Measurements from ENCODE around the gene ELK4. TPM values are rescaled to one million over a fixed set of nuclear protein-coding genes. Genes with fewer than 3 reads are reported as not detected.
A peak's percentile ranks its signal among the peaks of the same experiment; 100 is the strongest.

ELK4 gene
- total RNA-seq, 2 experiments from 2014 or later = 60.7 to 65.8 TPM

DNA sequence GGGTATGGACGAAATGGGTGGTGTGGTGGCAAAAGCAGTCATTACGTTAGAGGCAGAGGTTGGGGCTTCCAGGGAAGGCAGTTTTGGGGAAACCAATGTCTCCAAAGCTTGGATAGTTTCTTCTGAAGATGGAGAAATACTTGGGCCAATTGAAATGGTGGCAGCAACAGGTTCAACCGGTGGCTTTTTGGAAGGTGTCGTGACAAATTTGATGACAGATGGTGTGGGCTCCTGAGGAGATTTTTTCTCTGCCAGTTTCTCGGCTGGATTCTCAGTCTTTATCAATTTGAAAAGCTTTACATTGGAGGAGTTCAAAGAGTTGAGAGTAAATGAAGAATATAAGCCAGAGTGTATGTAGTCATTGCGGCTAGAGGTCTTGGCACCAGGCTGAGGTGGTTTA is 11.5 kb downstream of the ELK4 start:
- no peaks in the 10 kb centered on the region for H3K9me3 Mint-ChIP-seq
- no peak overlapping the region for H3K4me3 Mint-ChIP-seq
- no peak overlapping the region for H3K27ac Mint-ChIP-seq
- peaks cover 45% of the 10 kb centered on the region for H3K36me3 Mint-ChIP-seq
- ChIA-PET POLR2A (no interaction called here), CTCF (interaction anchor here (1.4 to 4.1 kb wide), 2 partner anchors 38 to 135 kb away, joined by 3 to 25 read pairs; no protein-coding TSS in a partner anchor)
- DNase-seq = no peak
- H3K27me3 Mint-ChIP-seq = no peaks in the 10 kb centered on the region
- H3K4me1 Mint-ChIP-seq (ENCODE audit: low read depth) = peaks cover 25% of the 10 kb centered on the region
- intact Hi-C loops (cut with micrococcal nuclease) = no loop called here

DNA sequence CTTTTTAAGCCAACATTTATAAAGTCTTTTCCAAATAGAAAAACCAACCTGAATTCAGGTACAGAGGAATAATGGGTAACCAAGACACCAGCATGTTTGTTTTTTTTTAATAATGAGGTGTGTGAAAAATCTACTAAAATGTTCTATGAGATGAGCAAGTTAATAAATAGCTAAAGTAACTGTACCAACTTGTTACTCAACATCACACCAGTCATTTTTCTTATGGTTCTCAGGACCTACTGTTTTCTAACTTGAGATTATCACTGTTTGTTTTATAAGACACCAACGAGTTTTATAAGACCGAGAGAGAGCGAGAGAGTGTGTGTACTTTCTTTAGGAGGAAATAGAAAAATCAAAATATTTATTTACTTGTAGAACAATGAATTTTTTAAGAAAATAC is 12.4 kb downstream of the ELK4 start:
- no peaks in the 10 kb centered on the region for H3K27me3 Mint-ChIP-seq
- no peak overlapping the region for H3K27ac Mint-ChIP-seq
- DNase-seq = no peak
- intact Hi-C loops (cut with micrococcal nuclease) = no loop called here
- H3K4me3 Mint-ChIP-seq = no peak overlapping the region
- no peaks in the 10 kb centered on the region for H3K9me3 Mint-ChIP-seq
- CTCF ChIA-PET = interaction anchor here (1.4 to 4.1 kb wide), 2 partner anchors 39 to 134 kb away, joined by 3 to 25 read pairs; no protein-coding TSS in a partner anchor
- POLR2A ChIA-PET = no interaction called here
- peaks cover 48% of the 10 kb centered on the region for H3K36me3 Mint-ChIP-seq
- peaks cover 21% of the 10 kb centered on the region for H3K4me1 Mint-ChIP-seq (ENCODE audit: low read depth)

DNA sequence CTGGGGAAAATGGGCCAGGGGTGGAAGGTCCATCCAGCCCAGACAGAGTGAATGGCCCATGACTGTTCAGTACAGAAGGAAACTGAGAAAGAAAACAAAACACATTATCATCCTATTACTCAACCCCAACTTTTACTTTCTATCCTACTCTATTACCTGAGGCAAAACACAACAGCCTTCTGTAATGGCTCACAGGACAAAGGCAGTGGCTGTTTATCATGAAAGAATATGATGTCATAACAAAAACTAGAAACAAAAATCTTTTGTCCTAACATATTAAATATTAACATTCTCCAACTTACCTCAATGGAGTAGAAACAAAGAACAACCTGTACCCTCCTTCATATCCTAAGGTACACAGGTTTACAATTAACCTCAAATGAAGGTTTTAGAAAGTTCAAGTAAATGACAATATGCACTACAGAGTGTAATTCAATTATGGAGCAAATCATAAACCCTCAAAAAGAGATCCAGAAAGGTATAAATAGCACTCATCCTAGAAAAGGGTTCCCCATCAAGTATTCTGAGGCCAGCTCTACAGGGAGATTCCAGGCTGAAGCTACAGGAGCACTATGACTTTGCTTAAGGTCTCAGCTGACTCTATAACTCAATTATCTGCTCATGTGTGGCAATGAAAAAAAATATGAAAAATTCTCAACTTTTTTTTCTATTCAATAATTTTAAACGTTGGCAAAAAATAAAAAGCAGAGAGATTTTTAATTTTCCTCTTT is 15.1 kb downstream of the ELK4 start:
- peaks cover 48% of the 10 kb centered on the region for H3K36me3 Mint-ChIP-seq
- H3K4me1 Mint-ChIP-seq (ENCODE audit: low read depth) = peaks cover 32% of the 10 kb centered on the region
- no peaks in the 10 kb centered on the region for H3K27me3 Mint-ChIP-seq
- peak overlapping the region; percentile 65 for H3K27ac Mint-ChIP-seq
- intact Hi-C loops (cut with micrococcal nuclease) = no loop called here
- CTCF ChIA-PET = interaction anchor here (3.4 kb wide), 1 partner anchor 25 kb away, joined by 17 read pairs; no protein-coding TSS in a partner anchor
- DNase-seq = no peak
- POLR2A ChIA-PET = no interaction called here
- H3K4me3 Mint-ChIP-seq = no peak overlapping the region
- no peaks in the 10 kb centered on the region for H3K9me3 Mint-ChIP-seq

DNA sequence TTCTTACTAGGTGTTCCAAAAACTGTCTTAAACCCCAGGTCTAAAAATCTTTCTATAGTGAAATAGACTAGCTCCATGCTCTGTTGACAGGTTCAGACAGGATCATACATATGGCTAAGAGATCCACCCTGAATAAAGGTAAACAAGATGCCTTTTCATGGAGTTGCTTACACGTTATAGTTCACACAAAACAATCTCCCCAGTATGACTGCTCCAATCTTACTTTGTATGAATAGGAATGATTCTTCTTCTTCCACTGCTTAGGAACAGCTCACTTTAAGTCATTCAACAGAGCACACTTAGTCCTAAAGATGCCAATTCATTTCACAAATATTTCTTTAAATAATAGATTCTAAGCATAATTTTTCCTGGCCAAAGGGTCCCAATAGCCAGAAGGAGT is 16.0 kb downstream of the ELK4 start:
- H3K4me3 Mint-ChIP-seq = no peak overlapping the region
- POLR2A ChIA-PET = no interaction called here
- intact Hi-C loops (cut with micrococcal nuclease) = no loop called here
- H3K4me1 Mint-ChIP-seq (ENCODE audit: low read depth) = peaks cover 42% of the 10 kb centered on the region
- H3K27me3 Mint-ChIP-seq = no peaks in the 10 kb centered on the region
- CTCF ChIA-PET = interaction anchor here (0.5 to 3.4 kb wide), 2 partner anchors 24 to 262 kb away, joined by 3 to 17 read pairs; no protein-coding TSS in a partner anchor
- DNase-seq = no peak
- H3K9me3 Mint-ChIP-seq = no peaks in the 10 kb centered on the region
- H3K36me3 Mint-ChIP-seq = peaks cover 49% of the 10 kb centered on the region
- H3K27ac Mint-ChIP-seq = no peak overlapping the region

DNA sequence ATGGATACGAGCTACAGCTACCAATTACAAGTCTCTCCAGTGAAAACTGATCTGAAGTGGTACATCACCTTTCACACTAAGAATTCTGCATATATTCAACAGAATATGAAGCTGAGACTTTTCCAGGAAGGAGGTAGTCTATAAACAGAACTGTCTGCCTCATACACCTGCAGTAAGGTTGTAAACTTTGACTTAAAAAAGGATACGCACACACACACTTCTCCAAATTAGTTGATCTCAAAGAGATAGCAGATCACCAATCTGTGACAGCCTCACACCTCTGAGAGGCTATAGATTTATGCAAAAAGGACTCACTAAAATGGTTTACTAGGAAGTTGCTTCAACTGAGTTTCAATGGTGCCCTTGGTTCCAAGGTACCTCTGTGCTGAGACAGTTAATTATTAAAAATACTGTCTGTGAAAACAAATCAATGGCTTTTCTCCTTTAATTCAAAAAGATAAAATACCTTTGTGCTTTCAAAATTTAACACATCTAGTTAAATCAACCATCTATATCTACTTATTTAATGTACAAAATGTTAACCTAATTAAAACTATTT is 17.9 kb downstream of the ELK4 start:
- ChIA-PET POLR2A (no interaction called here), CTCF (interaction anchor here (1.3 to 3.4 kb wide), 3 partner anchors 13 to 22 kb away, joined by 4 to 17 read pairs (median 8); partner anchors contain the start of gene ELK4)
- H3K9me3 Mint-ChIP-seq = no peaks in the 10 kb centered on the region
- intact Hi-C loops (cut with micrococcal nuclease) = no loop called here
- no peak overlapping the region for H3K4me3 Mint-ChIP-seq
- H3K36me3 Mint-ChIP-seq = peaks cover 39% of the 10 kb centered on the region
- H3K27me3 Mint-ChIP-seq = no peaks in the 10 kb centered on the region
- DNase-seq = no peak
- peaks cover 52% of the 10 kb centered on the region for H3K4me1 Mint-ChIP-seq (ENCODE audit: low read depth)
- H3K27ac Mint-ChIP-seq = peak overlapping the region; percentile 8

DNA sequence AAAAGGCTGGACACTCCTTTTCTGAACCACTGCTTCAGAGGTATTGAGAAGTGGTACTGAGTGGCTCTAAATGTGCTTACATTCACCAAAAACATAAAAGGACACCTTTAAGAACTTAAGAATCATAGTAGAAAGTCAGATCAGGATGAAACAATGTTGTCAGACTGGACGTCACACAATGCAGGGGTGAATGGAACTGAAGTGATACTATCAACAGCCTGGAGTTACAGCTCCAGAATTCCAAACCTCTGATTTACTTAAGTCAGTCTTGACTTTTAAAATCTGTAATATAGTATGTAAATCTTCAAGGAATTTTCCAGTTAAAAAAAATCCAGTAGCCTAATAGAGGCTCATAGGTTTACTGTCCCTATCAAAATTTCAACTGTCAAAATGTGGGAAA is 19.3 kb downstream of the ELK4 start:
- H3K27ac Mint-ChIP-seq = no peak overlapping the region
- no peaks in the 10 kb centered on the region for H3K27me3 Mint-ChIP-seq
- intact Hi-C loops (cut with micrococcal nuclease) = no loop called here
- ChIA-PET POLR2A (no interaction called here), CTCF (interaction anchor here (1.6 to 2.3 kb wide), 2 partner anchors 19 to 21 kb away, joined by 8 to 9 read pairs; partner anchors contain the start of gene ELK4)
- no peak for DNase-seq
- peaks cover 41% of the 10 kb centered on the region for H3K36me3 Mint-ChIP-seq
- H3K4me1 Mint-ChIP-seq (ENCODE audit: low read depth) = peaks cover 54% of the 10 kb centered on the region
- H3K9me3 Mint-ChIP-seq = no peaks in the 10 kb centered on the region
- no peak overlapping the region for H3K4me3 Mint-ChIP-seq

DNA sequence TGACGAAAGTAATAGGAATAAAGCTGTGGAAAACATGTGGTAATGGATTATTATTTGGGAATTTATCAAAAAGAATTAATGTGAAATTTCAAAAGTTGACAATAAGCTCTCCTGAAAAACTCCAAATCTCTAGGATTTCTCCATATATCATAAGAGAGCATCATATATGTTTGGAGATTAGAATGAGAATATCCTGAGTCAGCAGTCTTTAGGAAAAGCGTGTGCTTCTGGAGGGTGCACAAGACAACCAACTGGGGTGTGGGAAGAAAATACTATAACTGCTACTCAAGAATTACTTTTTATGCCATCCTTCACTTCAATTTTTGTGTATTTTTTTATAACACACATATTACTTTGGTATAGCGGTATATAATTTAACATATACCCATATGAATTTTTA is 19.7 kb downstream of the ELK4 start:
- Mint-ChIP-seq H3K4me3 (no peak overlapping the region), H3K36me3 (peaks cover 41% of the 10 kb centered on the region), H3K9me3 (no peaks in the 10 kb centered on the region), H3K4me1 (ENCODE audit: low read depth) (peaks cover 54% of the 10 kb centered on the region), H3K27me3 (no peaks in the 10 kb centered on the region), H3K27ac (no peak overlapping the region)
- intact Hi-C loops (cut with micrococcal nuclease) = no loop called here
- ChIA-PET CTCF (interaction anchor here (2.3 kb wide), 1 partner anchor 20 kb away, joined by 9 read pairs; no protein-coding TSS in a partner anchor), POLR2A (interaction anchor here (1.1 kb wide), 1 partner anchor 19 kb away, joined by 3 read pairs; no protein-coding TSS in a partner anchor)
- DNase-seq = no peak

DNA sequence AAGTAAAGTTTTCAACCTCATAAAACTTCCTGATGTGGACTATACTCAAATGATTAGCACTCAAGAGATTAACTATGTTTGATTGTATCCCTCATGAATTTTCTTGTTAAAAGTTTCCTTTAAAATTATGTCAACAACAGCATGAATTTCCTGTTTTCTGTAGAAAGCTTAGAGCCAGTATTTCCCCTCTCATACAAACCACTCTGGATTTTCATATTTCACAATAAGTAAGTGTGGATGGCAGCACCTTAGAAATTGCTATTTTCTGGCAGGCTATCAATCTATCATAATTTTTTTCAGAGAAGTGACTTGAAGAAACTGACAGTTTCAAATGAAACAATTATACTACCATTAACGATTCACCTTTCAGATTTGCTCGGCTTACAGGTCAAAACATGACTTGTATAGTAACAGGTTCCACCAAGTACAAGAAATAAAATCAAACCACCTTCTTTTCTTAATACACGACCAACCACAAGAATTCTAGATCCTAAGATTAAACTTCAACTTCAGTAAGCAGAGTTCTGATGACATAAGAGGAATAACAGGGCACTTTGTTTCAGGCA is 20.8 kb downstream of the ELK4 start:
- peaks cover 44% of the 10 kb centered on the region for H3K4me1 Mint-ChIP-seq (ENCODE audit: low read depth)
- POLR2A ChIA-PET = interaction anchor here (1.1 kb wide), 1 partner anchor 20 kb away, joined by 3 read pairs; no protein-coding TSS in a partner anchor
- CTCF ChIA-PET = interaction anchor here (0.8 to 2.3 kb wide), 2 partner anchors 19 to 45 kb away, joined by 3 to 9 read pairs; no protein-coding TSS in a partner anchor

DNA sequence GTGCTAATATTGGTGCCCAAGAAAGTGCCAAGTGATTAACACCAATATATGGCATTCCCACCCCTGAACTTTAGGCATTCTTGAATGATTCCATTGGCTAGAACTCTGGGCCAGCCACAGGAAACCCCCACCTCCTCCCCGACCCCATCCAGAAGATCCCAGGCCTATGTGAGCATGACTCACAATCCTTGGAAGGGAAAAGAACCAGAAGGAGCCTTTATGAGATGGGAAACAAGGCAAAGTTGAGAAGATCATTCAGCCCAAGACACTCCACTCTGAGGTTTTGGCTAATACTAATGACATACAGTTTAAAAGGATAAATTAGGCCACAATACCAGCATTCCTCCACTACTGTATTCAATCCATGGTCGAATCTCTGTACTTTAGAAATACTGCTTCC is 21.8 kb downstream of the ELK4 start:
- CTCF ChIA-PET = interaction anchor here (2.2 to 2.3 kb wide), 2 partner anchors 18 to 49 kb away, joined by 13 read pairs; no protein-coding TSS in a partner anchor
- intact Hi-C loops (cut with micrococcal nuclease) = loop anchor here (2.0 kb wide), 1 partner anchor 21 kb away; no protein-coding TSS in a partner anchor
- peaks cover 31% of the 10 kb centered on the region for H3K36me3 Mint-ChIP-seq
- peaks cover 44% of the 10 kb centered on the region for H3K4me1 Mint-ChIP-seq (ENCODE audit: low read depth)
- H3K27ac Mint-ChIP-seq = no peak overlapping the region
- no peak overlapping the region for H3K4me3 Mint-ChIP-seq
- no peaks in the 10 kb centered on the region for H3K27me3 Mint-ChIP-seq
- H3K9me3 Mint-ChIP-seq = no peaks in the 10 kb centered on the region
- POLR2A ChIA-PET = no interaction called here
- DNase-seq = no peak

More for the DNA sequence above, 20.8 kb downstream of the ELK4 start:
- Mint-ChIP-seq H3K9me3 (no peaks in the 10 kb centered on the region), H3K27ac (peak overlapping the region; percentile 75), H3K4me3 (peak overlapping the region; percentile 13), H3K27me3 (no peaks in the 10 kb centered on the region), H3K36me3 (peaks cover 34% of the 10 kb centered on the region)
- no peak for DNase-seq
- intact Hi-C loops (cut with micrococcal nuclease) = loop anchor here (2.0 kb wide), 1 partner anchor 20 kb away; no protein-coding TSS in a partner anchor

DNA sequence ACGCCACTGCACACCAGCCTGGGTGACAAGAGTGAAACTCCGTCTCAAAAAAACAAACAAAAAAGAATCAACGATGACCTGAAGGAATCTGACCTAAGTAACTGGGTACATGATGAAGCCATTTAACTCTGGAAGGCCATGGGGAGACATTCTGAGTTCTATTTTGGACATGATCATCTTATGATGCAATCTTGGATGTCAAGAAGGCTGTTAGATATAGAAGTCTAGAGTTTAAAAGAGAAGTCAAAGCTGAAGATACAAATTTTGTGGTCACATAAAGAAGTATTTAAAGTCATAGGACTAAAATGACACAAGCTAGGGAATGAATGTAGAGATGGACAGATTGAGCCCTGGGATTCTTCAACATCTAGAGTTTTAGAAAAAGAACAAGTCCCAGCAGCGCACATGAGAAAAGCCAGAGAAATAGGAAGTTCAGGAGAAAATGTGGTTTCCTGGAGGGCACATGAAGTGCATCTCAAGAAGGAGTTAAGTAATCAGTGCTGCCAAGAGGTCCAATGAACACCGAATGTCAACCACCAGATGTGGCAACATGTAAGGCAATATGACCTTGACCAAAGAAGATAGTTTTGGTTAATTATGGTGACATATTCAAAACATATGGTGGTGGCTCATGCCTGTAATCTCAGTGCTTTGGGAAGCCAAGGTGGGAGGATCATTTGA is 26.8 kb downstream of the ELK4 start:
- ChIA-PET CTCF (interaction anchor here (1.2 to 1.9 kb wide), 3 partner anchors 12 to 53 kb away, joined by 4 to 6 read pairs (median 4); no protein-coding TSS in a partner anchor), POLR2A (interaction anchor here (0.6 kb wide), 1 partner anchor 16 kb away, joined by 3 read pairs; no protein-coding TSS in a partner anchor)
- DNase-seq = no peak
- H3K9me3 Mint-ChIP-seq = no peaks in the 10 kb centered on the region
- no peaks in the 10 kb centered on the region for H3K27me3 Mint-ChIP-seq
- peaks cover 28% of the 10 kb centered on the region for H3K4me1 Mint-ChIP-seq (ENCODE audit: low read depth)
- intact Hi-C loops (cut with micrococcal nuclease) = no loop called here
- H3K4me3 Mint-ChIP-seq = no peak overlapping the region
- no peak overlapping the region for H3K27ac Mint-ChIP-seq
- peaks cover 19% of the 10 kb centered on the region for H3K36me3 Mint-ChIP-seq

DNA sequence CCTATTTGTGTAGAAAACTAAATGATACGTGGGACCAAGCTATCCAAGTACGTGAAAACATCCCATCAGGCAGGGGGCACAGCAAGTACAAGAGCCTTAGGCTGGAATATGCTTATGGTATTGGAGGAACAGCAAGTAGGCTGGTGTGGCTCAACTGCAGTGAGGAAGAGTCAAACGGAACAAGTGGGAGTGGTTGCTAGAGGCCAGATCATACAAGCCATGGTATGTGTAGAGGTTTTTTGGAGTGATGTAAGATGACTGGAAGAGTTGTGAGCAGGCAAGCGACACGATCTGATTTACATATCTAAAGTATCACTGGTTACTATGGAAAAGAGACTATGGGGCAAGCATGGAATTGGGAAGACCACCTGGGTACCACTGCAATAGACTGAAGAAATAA is 27.8 kb downstream of the ELK4 start:
- ChIA-PET CTCF (interaction anchor here (0.6 to 1.9 kb wide), 3 partner anchors 12 to 80 kb away, joined by 3 to 6 read pairs (median 3); no protein-coding TSS in a partner anchor), POLR2A (no interaction called here)
- DNase-seq = no peak
- Mint-ChIP-seq H3K27me3 (no peaks in the 10 kb centered on the region), H3K9me3 (no peaks in the 10 kb centered on the region), H3K4me3 (no peak overlapping the region), H3K27ac (peak overlapping the region; percentile 9), H3K4me1 (ENCODE audit: low read depth) (peaks cover 24% of the 10 kb centered on the region), H3K36me3 (peaks cover 21% of the 10 kb centered on the region)
- intact Hi-C loops (cut with micrococcal nuclease) = no loop called here

Measured in activated CD4-positive, alpha-beta memory T cell treated with anti-CD3 and anti-CD28 coated beads for 36 hours (primary cell).